ENCODE measurements around the gene AGFG1.

- TF ChIP-seq CTCF (conservative IDR thresholded peaks at IDR 0.05; ENCODE audit: low read depth, low read length) (no peak), EZH2 (IDR thresholded peaks at IDR 0.05; ENCODE audit: borderline replicate concordance, low read depth, low read length, poor library complexity, severe bottlenecking) (no peak)
These were observed 126.0 kb downstream of the AGFG1 start for GRCh38 chr2:227597998-227598397.

Measured in A673 (cell line).